HPDE6-E6E7 (cell line): ENCODE measurements around the gene TRAPPC2L.
A peak's percentile ranks its signal among the peaks of the same experiment; 100 is the strongest.
"Not testable (repeated sequence)": the region's sequence is repeated elsewhere in the genome, so short reads cannot be mapped to it uniquely, and the experiment has no call there.

ENCODE experiments used
- DNase-seq: peaks from one replicate; pipeline ENCODE4 v3.0.0; 2011; ENCODE audit warnings: missing footprints; ENCODE audit errors: extremely low spot score

TRAPPC2L gene

DNA sequence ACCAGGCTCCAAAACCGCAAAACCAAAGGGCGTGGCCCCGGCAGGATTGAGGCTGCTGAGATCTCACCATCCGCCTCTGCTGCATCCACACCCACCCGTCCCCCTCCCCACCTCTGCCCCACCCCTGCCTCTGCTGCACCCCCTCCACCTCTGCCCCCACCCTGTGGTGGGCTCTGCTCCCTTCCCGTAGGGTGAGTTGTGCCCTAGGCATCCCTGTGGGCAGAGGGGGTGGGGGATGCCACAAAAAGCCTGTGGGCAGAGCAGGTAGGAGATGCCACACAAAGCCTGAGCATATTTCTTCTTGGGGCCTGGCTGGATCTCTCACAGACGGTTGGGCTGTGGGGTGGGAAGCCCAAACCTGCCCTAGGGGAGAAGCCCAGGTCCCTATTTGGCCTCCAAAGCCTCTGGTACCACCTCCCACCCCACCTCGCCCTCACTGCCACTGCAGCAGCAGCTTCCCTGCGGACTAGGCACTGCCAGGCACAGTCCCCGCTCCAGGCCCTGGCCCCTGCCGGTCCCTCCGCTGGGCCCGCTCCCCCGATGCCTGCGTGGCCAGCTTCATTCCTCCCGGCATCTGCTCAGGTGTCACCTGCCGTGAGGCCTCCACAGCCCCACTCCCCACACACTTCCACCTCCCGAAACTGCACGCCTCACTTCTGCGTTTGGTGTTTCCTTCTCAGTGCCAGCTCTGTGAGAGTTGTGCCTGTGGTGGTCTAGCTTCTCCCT is 20.8 kb downstream of the TRAPPC2L start:
- no peak for DNase-seq

GRCh38 chr16:88878356-88878755 is 21.4 kb downstream of the TRAPPC2L start:
- no peak for DNase-seq

DNA sequence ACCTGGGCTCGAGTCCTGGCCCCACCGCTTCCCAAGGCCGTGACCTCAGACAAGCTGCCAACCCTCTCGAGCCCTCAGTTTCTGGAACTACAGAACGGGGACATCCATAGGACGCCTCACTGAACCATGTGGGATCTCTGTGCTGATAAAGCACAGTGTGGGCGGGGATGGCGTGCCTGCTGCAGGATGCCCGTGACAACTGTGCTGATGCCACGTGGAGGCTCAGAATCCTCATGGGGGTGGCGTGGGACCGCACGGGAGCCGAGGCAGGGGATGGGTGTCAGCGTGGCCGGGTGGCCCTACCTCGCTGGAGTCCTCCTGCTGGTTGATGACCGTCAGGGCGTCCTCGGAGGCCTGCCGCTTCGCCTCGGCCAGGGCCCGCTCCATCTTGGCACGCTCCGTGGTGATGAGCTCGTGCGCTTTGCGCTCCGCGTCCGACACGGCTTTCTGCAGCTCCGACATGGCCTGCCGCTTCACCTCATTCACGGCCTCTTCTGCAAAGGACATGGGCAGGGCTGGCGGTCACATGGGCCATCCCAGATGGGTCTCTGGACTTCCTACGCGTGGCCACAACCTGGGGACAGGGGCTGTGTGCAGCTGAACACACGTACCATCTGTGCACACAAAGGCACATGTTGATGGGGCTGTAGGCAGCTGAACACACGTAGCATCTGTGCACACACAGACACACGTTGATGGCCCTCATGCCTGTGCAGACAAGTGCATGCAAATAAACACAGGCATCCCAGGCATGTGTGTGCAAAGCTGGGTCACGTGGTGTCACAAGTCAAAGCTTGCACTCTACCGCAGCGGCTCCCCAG is 22.2 kb downstream of the TRAPPC2L start:
- peak; percentile 58 for DNase-seq

DNA sequence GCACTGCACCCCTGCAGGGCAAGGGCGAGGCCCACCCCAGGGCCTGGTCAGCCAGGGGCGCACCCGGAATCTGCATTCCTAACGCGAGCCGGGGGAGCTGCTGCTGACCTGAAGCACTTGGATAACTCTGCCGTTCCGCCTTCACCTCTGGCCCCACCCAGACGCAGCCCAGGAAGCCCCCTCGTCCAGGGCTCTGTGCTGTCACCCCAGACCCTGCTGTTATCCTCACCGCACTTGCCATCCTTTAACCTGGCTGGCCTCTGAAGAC is 22.8 kb downstream of the TRAPPC2L start:
- no peak for DNase-seq

DNA sequence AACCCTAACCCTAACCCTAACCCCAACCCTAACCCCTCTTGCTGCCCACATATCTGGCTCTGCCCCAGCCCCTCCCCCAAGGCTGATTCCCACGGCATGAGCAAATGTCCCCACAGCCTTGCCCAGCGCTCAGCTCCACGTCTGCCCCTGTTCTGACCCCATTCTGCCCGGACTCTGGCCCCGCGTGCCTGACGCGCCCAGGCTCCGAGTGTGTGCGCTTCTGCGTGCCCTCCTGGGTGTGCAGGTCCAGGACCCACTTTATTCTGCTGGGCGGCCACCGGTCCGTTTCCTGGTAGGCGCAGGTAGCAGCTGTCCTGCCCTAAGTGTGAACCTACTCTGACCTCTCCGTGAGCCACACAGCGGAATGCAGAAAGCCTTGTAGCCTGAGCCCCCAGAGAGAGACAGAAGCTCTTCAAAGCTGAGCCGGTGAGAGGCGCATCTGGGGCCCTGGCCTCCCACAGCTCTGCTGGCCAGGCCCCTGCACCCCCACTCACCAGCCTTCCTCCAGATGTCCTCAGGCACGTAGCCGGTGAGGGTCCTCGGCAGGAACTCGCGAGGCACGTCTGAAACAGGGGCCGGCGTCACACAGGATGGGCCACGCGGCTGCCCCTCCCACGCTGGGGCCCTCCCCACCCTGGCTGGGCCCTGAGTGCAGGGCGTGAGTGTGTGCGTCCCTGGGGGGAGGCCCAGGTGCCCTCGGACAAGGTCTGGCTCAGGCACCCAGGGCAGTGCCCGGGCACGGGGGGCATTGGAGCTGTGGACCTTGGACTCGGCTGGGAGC is 23.5 kb downstream of the TRAPPC2L start:
- DNase-seq: no peak

GRCh38 chr16:88881007-88881615 is 24.2 kb downstream of the TRAPPC2L start:
- no peak for DNase-seq

DNA sequence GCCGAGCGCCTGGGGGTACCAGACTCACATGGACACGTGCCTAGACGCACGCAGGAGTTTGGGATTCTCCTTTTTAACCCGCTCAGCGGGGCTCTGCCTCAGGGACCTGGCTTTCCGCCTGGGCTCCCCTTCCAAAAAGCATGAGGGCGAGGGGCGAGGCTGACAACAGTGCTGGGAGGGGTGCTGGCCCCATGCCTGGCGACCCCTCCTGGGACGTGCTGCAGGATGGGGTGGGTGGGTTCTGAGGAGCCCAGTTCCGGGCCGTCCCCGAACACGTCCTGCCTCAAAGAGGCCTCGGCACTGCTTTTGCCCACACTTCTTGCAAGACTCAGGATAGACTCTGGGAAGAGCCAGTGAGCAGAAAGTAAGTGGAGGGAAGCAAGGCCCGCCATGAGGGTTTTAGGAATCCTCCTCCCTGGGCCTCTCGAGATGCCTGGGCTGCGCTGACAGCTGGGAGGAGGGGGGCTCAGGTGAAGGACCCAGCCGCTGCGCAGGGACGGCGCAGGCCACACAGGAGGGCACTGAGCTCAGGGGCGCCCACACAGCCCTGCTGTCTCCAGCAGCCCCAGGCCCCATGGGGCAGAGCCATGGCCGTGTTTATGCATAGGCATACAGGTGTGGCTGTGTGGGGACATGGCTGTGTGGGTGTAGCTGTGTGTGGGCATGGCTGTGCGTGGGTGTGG is 24.9 kb downstream of the TRAPPC2L start:
- DNase-seq: no peak

- no peak for DNase-seq
Observed at GRCh38 chr16:88882358-88883030, 25.6 kb downstream of the TRAPPC2L start.

DNA sequence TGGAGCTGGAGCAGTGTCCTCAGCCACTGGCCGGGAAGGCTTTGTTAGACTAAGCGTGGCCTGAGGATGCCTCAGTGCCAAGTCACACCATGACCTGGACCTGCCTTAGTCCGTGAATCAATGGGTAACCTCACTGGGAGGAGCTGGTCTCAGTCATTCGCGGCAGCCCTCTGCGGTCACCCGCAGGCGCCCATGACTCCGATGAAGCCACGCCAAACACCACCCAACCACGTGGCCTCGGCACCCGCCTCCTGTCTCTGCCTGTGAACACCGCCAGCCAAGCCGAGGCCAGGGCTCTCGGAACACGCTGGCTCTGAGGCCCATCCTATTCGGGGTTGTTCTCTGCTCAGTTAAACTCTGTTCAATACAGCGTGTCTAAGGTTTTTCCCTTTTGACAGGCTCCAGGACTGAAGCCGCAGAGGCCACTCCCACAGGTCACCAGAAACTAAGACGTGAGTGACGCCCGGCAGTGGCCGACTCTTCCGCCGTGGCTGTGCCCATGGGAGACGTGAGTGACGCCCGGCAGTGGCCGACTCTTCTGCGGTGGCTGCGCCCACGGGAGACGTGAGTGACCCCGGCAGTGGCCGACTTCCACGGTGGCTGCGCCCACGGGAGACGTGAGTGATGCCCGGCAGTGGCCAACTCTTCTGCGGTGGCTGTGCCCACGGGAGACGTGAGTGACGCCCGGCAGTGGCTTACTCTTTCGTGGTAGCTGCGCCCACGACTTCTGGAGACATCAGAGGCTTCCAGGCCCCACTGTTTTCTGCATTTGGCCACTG is 26.4 kb downstream of the TRAPPC2L start:
- DNase-seq: no peak

DNA sequence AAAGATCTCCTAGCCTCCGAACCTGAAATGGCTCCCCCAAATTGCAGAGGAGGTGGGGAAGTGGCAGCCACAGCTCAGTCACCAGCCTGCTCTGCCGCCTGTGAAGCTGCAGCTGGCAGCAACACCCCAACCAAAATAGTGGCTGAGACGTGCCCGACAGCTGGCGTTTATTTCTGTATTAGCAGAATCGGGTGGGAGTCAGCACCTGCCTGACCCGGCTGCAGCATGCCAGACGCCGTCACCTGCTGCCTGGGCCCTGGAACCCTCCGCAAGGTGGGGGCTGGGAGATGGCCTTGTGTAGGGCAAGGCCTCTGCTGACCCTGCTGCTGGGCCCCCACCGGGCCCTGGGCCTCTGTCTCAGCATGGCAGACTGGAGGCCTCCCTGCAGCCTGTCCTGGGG is 27.0 kb downstream of the TRAPPC2L start:
- DNase-seq: no peak

- DNase-seq: no peak
Observed at GRCh38 chr16:88884569-88885271, 27.8 kb downstream of the TRAPPC2L start.

GRCh38 chr16:88885693-88886280 is 28.9 kb downstream of the TRAPPC2L start:
- no peak for DNase-seq

GRCh38 chr16:88886420-88886844 is 29.5 kb downstream of the TRAPPC2L start:
- DNase-seq: no peak

GRCh38 chr16:88886845-88887521 is 30.1 kb downstream of the TRAPPC2L start:
- no peak for DNase-seq

- DNase-seq: no peak
Observed at GRCh38 chr16:88888057-88888456, 31.1 kb downstream of the TRAPPC2L start.

DNA sequence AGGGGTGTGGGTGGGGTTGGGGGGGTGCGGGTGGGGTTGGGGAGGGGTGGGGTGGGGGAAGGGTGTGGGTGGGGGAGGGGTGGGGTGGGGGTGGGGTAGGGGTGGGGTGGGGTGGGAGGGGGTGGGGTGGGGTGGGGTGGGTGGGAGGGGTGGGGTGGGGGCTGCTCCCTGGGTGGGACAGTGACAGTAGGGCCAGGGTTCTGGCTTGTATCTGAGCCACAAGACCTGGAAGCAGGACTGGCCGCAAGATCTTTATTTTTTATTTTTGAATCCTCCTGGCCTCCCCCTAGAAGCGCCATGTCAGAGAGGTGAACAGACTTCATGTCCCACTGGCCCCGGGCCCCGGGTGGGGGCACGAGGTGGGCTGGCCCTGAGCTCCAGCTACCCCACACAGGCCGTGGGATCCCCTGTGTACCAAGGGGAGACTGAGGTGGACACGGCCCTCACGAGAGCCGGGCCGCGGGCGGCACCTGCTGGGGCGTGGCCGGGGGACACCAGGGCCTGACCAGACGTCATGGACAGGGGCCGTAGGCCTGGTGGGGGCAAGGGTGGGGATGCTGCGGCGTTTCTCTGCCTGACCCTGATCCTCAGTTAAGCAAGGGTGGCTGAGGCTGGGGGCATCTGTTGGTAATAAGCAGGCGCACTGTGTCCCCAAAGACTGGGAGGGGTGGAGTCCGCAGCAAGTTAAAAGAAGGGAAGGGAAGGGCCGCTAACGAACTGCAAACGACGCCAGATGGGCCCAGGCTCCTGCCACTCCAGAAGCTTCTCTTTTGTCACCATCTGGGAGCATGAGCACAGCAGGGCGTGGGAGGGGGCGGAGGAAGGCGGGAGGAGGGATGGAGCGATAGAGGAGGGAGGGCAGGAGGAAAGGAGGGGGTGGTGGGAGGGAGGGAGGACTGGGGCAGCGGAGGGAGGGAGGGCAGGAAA is 31.8 kb downstream of the TRAPPC2L start:
- DNase-seq: no peak

GRCh38 chr16:88889702-88890352 is 32.9 kb downstream of the TRAPPC2L start:
- DNase-seq: not testable (repeated sequence)
